OCI-LY1 (cell line): ENCODE results near the gene RNF125.

ENCODE experiments used
- H2AFZ ChIP-seq: fragments of 200-600 bp; sonication (generic), shearing (Covaris generic); 2 replicates; pipeline ENCODE4 v1.6.0; 2014; ENCODE audit warnings: antibody characterized with exemption, mild to moderate bottlenecking, low read length
- H3F3A ChIP-seq: fragments of 200-600 bp; sonication (generic), shearing (Covaris generic); 2 replicates; pipeline ENCODE4 v1.6.0; 2014; ENCODE audit warnings: mild to moderate bottlenecking, antibody characterized with exemption, low read length, moderate library complexity; ENCODE audit not compliant: insufficient read depth
- H3K27ac ChIP-seq: fragments of 200-600 bp; sonication (generic); 2 replicates; pipeline ENCODE4 v1.5.1; 2014; ENCODE audit warnings: low read length, mixed run types, mild to moderate bottlenecking, low read depth; ENCODE audit not compliant: poor library complexity, severe bottlenecking
- H3K27me3 ChIP-seq: fragments of 200-600 bp; sonication (generic); 2 replicates; pipeline ENCODE4 v1.6.0; 2014; ENCODE audit warnings: antibody characterized with exemption, mild to moderate bottlenecking, low read length, moderate library complexity; ENCODE audit not compliant: insufficient read depth
- H3K36me3 ChIP-seq: fragments of 200-600 bp; sonication (generic); 2 replicates; pipeline ENCODE4 v1.6.1; 2014; ENCODE audit warnings: mild to moderate bottlenecking, antibody characterized with exemption, low read length, moderate library complexity, mixed read lengths; ENCODE audit not compliant: insufficient read depth
- H3K4me1 ChIP-seq: fragments of 200-600 bp; sonication (generic); 2 replicates; pipeline ENCODE4 v1.5.1; 2014; ENCODE audit warnings: mild to moderate bottlenecking, low read length, moderate library complexity; ENCODE audit not compliant: insufficient read depth, severe bottlenecking
- H3K4me2 ChIP-seq: fragments of 200-600 bp; sonication (generic), shearing (Covaris generic); 2 replicates; pipeline ENCODE4 v1.6.1; 2014; ENCODE audit warnings: low read length
- H3K4me3 ChIP-seq: fragments of 200-600 bp; sonication (generic); 2 replicates; pipeline ENCODE4 v1.5.1; 2014; ENCODE audit warnings: low read length, low read depth, mild to moderate bottlenecking, mixed read lengths; ENCODE audit not compliant: poor library complexity, severe bottlenecking
- H3K79me2 ChIP-seq: fragments of 200-600 bp; shearing (Covaris generic); 2 replicates; pipeline ENCODE4 v1.6.1; 2016; ENCODE audit warnings: mixed run types, low read length, mixed read lengths; ENCODE audit not compliant: insufficient read depth
- H3K9ac ChIP-seq: fragments of 200-600 bp; sonication (generic), shearing (Covaris generic); 2 replicates; pipeline ENCODE4 v1.6.1; 2014; ENCODE audit warnings: mild to moderate bottlenecking, low read length, mixed read lengths
- H3K9me2 ChIP-seq: fragments of 200-600 bp; sonication (generic), shearing (Covaris generic); 2 replicates; pipeline ENCODE4 v1.6.1; 2014; ENCODE audit warnings: low read depth, mild to moderate bottlenecking, low read length, mixed read lengths
- H3K9me3 ChIP-seq: fragments of 200-600 bp; shearing (Covaris generic); 2 replicates; pipeline ENCODE4 v1.6.1; 2014; ENCODE audit warnings: low read length, mixed read lengths
- H4K20me1 ChIP-seq: fragments of 200-600 bp; sonication (generic), shearing (Covaris generic); 2 replicates; pipeline ENCODE4 v1.6.0; 2016; ENCODE audit warnings: mild to moderate bottlenecking, low read length; ENCODE audit not compliant: insufficient read depth
- EZH2 ChIP-seq: fragments of 200-600 bp; sonication (generic), shearing (Covaris generic); IDR thresholded peaks from 2 replicates; pipeline ENCODE4 v1.8.0; 2017; ENCODE audit warnings: borderline replicate concordance, mixed run types, mild to moderate bottlenecking, antibody characterized with exemption, low read length, moderate library complexity, mixed read lengths
- TF ChIP-seq, protein P1 (sequence below): fragments of 200-600 bp; sonication (generic), shearing (Covaris generic); IDR thresholded peaks from 2 replicates; pipeline ENCODE4 v1.5.1; 2017; ENCODE audit warnings: mild to moderate bottlenecking, antibody characterized with exemption, low read length, moderate library complexity, mixed read lengths

The RNF125 gene

DNA sequence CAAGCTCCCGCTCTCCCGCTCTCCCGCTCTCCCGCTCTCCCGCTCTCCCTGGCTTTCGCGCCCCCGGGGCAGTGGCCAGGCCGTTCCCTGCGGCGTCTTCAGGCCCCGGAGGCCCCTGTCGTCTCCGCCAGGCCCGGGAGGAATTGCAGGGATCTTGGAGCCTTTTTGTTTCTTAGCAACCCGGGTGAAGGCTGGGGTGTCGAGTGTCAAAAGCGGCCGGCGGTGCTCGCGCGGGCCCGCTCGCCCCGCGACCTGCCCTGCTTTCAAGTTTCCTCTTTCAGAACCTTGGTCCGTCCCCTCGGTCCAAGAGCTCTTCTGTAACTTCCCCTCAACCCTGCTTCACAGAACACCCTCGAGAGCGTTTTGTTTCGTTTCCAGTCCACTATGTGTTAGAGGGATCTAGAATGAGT, 74.5 kb downstream of the RNF125 start:
- Histone ChIP-seq H3F3A (no peaks in the 10 kb centered on the region), H3K27me3 (no peaks in the 10 kb centered on the region), H2AFZ (no peak overlapping the region), H3K4me3 (peak overlapping the region; percentile 89), H3K27ac (peak overlapping the region; percentile 49), H3K9me3 (no peaks in the 10 kb centered on the region), H3K36me3 (peaks cover 28% of the 10 kb centered on the region; the same call in 1 of the 2 replicates), H3K4me2 (peak overlapping the region; percentile 95), H3K79me2 (peaks cover 52% of the 10 kb centered on the region), H3K9me2 (no peaks in the 10 kb centered on the region), H4K20me1 (no peaks in the 10 kb centered on the region), H3K4me1 (peaks cover 28% of the 10 kb centered on the region), H3K9ac (peak overlapping the region; percentile 88)
- TF ChIP-seq EZH2: no peak
- TF ChIP-seq, protein P1, sequence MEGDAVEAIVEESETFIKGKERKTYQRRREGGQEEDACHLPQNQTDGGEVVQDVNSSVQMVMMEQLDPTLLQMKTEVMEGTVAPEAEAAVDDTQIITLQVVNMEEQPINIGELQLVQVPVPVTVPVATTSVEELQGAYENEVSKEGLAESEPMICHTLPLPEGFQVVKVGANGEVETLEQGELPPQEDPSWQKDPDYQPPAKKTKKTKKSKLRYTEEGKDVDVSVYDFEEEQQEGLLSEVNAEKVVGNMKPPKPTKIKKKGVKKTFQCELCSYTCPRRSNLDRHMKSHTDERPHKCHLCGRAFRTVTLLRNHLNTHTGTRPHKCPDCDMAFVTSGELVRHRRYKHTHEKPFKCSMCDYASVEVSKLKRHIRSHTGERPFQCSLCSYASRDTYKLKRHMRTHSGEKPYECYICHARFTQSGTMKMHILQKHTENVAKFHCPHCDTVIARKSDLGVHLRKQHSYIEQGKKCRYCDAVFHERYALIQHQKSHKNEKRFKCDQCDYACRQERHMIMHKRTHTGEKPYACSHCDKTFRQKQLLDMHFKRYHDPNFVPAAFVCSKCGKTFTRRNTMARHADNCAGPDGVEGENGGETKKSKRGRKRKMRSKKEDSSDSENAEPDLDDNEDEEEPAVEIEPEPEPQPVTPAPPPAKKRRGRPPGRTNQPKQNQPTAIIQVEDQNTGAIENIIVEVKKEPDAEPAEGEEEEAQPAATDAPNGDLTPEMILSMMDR: no peak

GRCh38 chr18:32093523-32093922, 74.9 kb downstream of the RNF125 start:
- Histone ChIP-seq H3F3A (no peaks in the 10 kb centered on the region), H3K27me3 (no peaks in the 10 kb centered on the region), H3K4me1 (peaks cover 28% of the 10 kb centered on the region), H3K9me2 (no peaks in the 10 kb centered on the region), H3K9me3 (no peaks in the 10 kb centered on the region), H3K4me2 (peak overlapping the region; percentile 95), H3K36me3 (peaks cover 28% of the 10 kb centered on the region; the same call in 1 of the 2 replicates), H2AFZ (no peak overlapping the region), H3K9ac (peak overlapping the region; percentile 88), H4K20me1 (no peaks in the 10 kb centered on the region), H3K79me2 (peaks cover 57% of the 10 kb centered on the region), H3K4me3 (peak overlapping the region; percentile 89), H3K27ac (peak overlapping the region; percentile 49)
- TF ChIP-seq, protein P1: no peak
- no peak for TF ChIP-seq EZH2

GRCh38 chr18:32095192-32095899, 76.7 kb downstream of the RNF125 start:
- H3K27ac ChIP-seq: no peak overlapping the region
- H3K9me2 ChIP-seq: no peaks in the 10 kb centered on the region
- H3K36me3 ChIP-seq: peaks cover 39% of the 10 kb centered on the region
- H3K9me3 ChIP-seq: no peaks in the 10 kb centered on the region
- no peak overlapping the region for H3K9ac ChIP-seq
- no peak for TF ChIP-seq EZH2
- TF ChIP-seq, protein P1: no peak
- peak overlapping the region; percentile 95; the same call in 1 of the 2 replicates for H3K4me2 ChIP-seq
- peaks cover 28% of the 10 kb centered on the region for H3K4me1 ChIP-seq
- H4K20me1 ChIP-seq: no peaks in the 10 kb centered on the region
- H3K4me3 ChIP-seq: peak overlapping the region; percentile 89
- H3K79me2 ChIP-seq: peaks cover 74% of the 10 kb centered on the region
- no peak overlapping the region for H2AFZ ChIP-seq
- H3F3A ChIP-seq: no peaks in the 10 kb centered on the region
- no peaks in the 10 kb centered on the region for H3K27me3 ChIP-seq
